ENCODE data around the gene DUS2. TPM values are rescaled to one million over a fixed set of nuclear protein-coding genes. Genes with fewer than 3 reads are reported as not detected.
"Not testable (repeated sequence)": the region's sequence is repeated elsewhere in the genome, so short reads cannot be mapped to it uniquely, and the experiment has no call there.

Gene DUS2
- total RNA-seq, 1 experiment from 2014 or later: 27.9 TPM

DNA sequence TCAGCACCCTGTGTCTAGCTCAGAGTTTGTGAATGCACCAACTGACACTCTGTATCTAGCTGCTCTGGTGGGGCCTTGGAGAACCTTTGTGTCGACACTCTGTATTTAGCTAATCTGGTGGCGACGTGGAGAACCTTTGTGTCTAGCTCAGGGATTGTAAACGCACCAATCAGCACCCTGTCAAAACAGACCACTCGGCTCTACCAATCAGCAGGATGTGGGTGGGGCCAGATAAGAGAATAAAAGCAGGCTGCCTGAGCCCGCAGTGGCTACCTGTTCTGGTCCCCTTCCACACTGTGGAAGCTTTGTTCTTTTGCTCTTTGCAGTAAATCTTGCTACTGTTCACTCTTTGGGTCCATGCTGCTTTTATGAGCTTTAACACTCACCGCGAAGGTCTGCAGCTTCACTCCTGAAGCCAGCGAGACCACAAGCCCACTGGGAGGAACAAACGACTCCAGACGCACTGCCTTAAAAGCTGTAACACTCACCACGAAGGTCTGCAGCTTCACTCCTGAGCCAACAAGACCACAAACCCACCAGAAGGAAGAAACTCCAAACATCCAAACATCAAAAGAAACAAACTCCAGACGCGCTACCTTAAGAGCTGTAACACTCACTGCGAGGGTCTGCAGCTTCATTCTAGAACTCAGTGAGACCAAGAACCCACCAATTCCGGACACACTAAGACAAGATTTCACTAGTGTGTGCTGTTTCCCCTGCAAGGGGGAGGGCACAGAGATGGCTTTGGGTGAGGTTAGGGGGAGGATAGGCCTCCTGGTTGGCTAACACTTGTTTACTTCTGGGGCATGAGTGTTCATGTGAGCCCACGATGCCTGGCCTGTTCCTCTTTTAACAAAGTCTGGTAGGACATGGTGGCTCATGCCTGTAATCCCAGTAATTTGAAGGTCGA is 24.1 kb upstream of the DUS2 start, which contains the start of gene DPEP2:
Gene DPEP2 (minus strand): TSS at position 706 of the 910 bp plus-strand sequence. CDS start 6,272 bp downstream, outside the sequence.
- POLR2A ChIA-PET; H3K36me3 Mint-ChIP-seq; H3K4me3 Mint-ChIP-seq; H3K9me3 Mint-ChIP-seq; DNase-seq (ENCODE audit: low spot score); H3K27me3 Mint-ChIP-seq (ENCODE audit: low read depth); H3K27ac Mint-ChIP-seq; ATAC-seq; H3K4me1 Mint-ChIP-seq: not testable (repeated sequence)
- CTCF ChIA-PET: interaction anchor here (1.3 to 1.4 kb wide), 2 partner anchors 18 to 42 kb away, joined by 3 to 8 read pairs; no protein-coding TSS in a partner anchor

DNA sequence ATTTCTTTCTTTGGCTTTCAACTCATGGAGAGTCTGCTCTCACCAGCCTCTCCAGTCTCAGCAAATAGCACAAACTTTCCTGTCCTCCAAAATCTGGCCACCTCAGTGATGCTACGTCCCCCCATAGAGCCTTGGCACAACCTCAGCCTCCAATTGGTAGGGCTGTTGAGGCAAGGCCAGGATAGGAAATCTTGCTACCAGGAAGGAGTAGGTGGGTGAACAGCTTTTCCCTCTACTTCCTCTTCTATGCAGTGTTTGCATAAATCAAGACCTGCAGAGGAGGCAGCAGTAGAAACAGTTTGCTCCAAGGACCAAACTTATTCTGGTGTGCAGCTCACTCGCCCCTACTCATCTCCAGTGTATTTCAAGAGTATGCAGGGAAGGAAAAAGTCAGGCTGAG is 23.1 kb upstream of the DUS2 start:
- Mint-ChIP-seq H3K27ac (no peak overlapping the region), H3K27me3 (ENCODE audit: low read depth) (no peaks in the 10 kb centered on the region), H3K9me3 (peaks cover 4% of the 10 kb centered on the region), H3K4me3 (no peak overlapping the region), H3K36me3 (no peaks in the 10 kb centered on the region), H3K4me1 (no peaks in the 10 kb centered on the region)
- ChIA-PET POLR2A (no interaction called here), CTCF (no interaction called here)
- ATAC-seq (no peak), DNase-seq (ENCODE audit: low spot score) (no peak)
- TF ChIP-seq E2F4 (CRISPR knock-in tag; IDR thresholded peaks at IDR 0.05; ENCODE audit: borderline replicate concordance, low read depth) (no peak), KAT7 (CRISPR knock-in tag; IDR thresholded peaks at IDR 0.05; ENCODE audit: borderline replicate concordance) (no peak), STAT6 (CRISPR knock-in tag; conservative IDR thresholded peaks at IDR 0.05; ENCODE audit: low read depth) (no peak), ZNF219 (CRISPR knock-in tag; IDR thresholded peaks at IDR 0.05; ENCODE audit: borderline replicate concordance) (no peak), FOXK1 (CRISPR knock-in tag; IDR thresholded peaks at IDR 0.05) (no peak)

GRCh38 chr16:68000450-68000849 is 22.6 kb upstream of the DUS2 start:
- H3K9me3 Mint-ChIP-seq: peaks cover 4% of the 10 kb centered on the region
- H3K36me3 Mint-ChIP-seq: no peaks in the 10 kb centered on the region
- ChIA-PET POLR2A (no interaction called here), CTCF (no interaction called here)
- no peak overlapping the region for H3K27ac Mint-ChIP-seq
- DNase-seq (ENCODE audit: low spot score) (no peak), ATAC-seq (no peak)
- peaks cover under 1% of the 10 kb centered on the region for H3K4me1 Mint-ChIP-seq
- TF ChIP-seq, protein P1, sequence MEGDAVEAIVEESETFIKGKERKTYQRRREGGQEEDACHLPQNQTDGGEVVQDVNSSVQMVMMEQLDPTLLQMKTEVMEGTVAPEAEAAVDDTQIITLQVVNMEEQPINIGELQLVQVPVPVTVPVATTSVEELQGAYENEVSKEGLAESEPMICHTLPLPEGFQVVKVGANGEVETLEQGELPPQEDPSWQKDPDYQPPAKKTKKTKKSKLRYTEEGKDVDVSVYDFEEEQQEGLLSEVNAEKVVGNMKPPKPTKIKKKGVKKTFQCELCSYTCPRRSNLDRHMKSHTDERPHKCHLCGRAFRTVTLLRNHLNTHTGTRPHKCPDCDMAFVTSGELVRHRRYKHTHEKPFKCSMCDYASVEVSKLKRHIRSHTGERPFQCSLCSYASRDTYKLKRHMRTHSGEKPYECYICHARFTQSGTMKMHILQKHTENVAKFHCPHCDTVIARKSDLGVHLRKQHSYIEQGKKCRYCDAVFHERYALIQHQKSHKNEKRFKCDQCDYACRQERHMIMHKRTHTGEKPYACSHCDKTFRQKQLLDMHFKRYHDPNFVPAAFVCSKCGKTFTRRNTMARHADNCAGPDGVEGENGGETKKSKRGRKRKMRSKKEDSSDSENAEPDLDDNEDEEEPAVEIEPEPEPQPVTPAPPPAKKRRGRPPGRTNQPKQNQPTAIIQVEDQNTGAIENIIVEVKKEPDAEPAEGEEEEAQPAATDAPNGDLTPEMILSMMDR (IDR thresholded peaks at IDR 0.05): no peak
- no peak for TF ChIP-seq HMGA2 (CRISPR knock-in tag; IDR thresholded peaks at IDR 0.05)
- TF ChIP-seq, protein P2, sequence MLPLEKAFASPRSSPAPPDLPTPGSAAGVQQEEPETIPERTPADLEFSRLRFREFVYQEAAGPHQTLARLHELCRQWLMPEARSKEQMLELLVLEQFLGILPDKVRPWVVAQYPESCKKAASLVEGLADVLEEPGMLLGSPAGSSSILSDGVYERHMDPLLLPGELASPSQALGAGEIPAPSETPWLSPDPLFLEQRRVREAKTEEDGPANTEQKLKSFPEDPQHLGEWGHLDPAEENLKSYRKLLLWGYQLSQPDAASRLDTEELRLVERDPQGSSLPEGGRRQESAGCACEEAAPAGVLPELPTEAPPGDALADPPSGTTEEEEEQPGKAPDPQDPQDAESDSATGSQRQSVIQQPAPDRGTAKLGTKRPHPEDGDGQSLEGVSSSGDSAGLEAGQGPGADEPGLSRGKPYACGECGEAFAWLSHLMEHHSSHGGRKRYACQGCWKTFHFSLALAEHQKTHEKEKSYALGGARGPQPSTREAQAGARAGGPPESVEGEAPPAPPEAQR (CRISPR knock-in tag; IDR thresholded peaks at IDR 0.05): no peak
- no peak for TF ChIP-seq NR1H2 (CRISPR knock-in tag; IDR thresholded peaks at IDR 0.05)
- TF ChIP-seq MYBL2 (CRISPR knock-in tag; IDR thresholded peaks at IDR 0.05): no peak
- no peak for TF ChIP-seq KAT7 (CRISPR knock-in tag; IDR thresholded peaks at IDR 0.05; ENCODE audit: borderline replicate concordance)
- TF ChIP-seq TEAD1 (CRISPR knock-in tag; IDR thresholded peaks at IDR 0.05): no peak
- no peak overlapping the region for H3K4me3 Mint-ChIP-seq
- H3K27me3 Mint-ChIP-seq (ENCODE audit: low read depth): no peaks in the 10 kb centered on the region
